ENCODE data around the gene GPX5.
"Not testable (repeated sequence)": the region's sequence is repeated elsewhere in the genome, so short reads cannot be mapped to it uniquely, and the experiment has no call there.

GPX5 gene

DNA sequence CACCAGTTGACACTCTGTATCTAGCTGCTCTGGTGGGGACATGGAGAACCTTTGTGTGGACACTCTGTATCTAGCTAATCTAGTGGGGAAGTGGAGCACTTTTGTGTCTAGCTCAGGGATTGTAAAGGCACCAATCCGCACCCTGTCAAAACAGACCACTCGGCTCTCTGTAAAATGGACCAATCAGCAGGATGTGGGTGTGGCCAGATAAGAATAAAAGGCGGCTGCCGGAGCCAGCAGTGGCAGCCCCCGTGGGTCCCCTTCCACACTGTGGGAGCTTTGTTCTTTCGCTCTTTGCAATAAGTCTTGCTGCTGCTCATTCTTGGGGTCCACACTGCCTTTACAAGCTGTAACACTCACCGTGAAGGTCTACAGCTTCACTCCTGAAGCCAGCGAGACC lies 13.3 kb upstream of the GPX5 start:
- not testable (repeated sequence) for DNase-seq (ENCODE audit: low read depth)

DNA sequence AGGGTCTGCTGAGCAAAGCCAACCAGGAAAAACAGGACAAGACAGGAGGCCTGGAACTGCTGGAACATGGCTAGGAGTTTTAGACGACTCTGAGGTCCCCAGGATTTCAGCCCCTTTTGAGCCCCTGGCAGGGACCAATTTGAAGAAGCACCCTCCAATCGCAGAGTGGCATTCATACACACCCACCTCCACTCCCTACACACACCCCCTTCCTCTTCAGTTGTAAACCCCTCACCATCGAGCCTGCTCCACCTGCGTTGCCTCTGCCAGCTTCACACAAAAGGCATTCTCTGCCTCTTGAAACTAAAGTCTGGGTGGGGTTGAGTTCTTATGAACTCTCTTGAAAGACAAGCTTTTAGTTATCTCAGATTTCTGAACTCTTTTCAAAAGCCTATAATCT lies 10.0 kb upstream of the GPX5 start, which contains the start of gene GPX6:
TSS of gene GPX6 (minus strand) at position 118 of the 400 bp plus-strand sequence. CDS start at position 68, 50 bp downstream.
- no peak for DNase-seq (ENCODE audit: low read depth)

DNA sequence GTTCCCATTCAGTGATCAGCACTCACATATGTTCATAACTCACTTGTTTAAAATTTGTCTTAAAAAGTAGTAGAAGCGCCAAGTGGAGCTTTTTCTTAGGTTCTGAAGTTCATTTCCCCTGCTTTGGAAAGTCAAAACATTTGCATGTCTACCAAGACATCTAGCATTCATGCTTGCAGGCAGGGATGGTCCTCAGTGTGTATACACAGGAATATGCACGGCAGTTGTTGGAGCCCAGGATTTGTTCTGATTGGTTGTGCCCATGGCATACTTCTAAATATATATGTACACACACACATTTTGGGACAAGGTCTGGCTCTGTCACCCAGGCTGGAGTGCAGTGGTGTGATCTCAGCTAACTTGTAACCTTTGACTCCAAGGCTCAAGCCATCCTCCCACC lies 7.7 kb upstream of the GPX5 start:
- DNase-seq (ENCODE audit: low read depth) = no peak

DNA sequence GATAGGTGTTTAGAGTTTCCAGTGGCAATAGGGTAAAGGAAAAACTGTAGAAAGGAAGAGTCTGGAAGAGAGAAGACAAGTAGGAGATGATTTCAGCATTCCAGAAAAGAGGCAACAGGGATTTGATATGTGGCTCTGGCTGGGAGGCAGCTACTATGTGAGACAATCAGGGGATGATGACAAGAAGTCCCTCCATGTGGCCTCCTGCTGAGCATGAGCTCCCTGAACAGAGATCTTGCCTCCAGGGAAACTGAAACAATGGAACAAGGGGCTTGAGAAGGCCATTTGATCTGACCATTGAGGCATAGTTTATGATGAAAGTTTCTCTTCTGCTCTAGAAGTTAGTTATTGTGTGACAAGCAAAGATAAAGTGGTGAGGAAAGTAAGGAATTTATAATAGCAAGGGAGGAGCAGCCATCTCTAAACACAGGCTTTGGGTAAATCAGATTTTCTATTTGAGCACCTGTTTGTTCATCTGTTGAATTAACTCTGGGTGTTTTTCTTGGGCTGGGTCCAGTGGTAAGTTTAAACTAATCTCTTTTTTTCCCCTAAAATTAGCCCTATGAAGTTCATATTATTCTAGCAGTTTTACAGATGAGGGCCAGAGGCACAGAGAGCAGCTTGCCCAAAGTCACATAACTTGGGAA lies 3.0 kb upstream of the GPX5 start:
- DNase-seq (ENCODE audit: low read depth) = no peak

DNA sequence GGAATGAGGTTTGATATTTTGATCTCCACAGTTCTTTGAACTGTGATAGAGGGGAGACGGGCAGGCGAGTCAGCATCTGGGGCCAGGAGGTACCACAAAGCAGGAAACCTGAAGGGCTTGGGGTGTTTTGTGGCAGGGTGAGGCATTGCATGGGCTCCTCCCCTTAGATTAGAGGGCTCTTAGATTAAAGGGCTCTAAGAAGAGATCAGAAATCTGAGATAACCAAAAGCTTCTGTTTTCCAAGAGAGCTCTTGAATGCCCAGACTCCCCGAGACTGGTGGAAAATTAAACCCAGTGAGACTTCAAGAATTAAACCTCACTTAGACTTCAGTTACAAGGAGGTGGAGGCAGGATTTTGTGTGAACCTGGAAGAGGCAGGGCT lies 2.4 kb upstream of the GPX5 start:
- DNase-seq (ENCODE audit: low read depth) = no peak

DNA sequence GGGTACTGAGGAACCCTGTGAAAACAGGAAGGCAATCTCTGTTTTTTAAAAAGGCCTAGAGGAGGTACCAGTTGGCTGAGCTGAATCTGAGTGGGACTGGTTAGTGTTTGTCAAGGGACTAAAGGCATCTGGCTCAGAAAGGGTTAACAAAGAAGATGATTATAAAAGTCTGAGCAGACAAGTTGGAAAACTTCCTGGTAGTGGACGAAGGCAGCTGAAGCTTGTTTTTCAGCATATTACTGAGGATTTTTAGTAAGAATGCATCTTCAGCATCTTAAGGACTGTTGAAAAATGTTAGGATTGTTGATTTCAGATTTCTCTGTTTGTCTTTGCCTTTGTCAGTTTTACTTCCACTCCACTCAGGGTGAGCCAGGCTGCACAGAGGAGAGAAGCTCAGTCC lies 5.1 kb downstream of the GPX5 start:
- DNase-seq (ENCODE audit: low read depth) = no peak

DNA sequence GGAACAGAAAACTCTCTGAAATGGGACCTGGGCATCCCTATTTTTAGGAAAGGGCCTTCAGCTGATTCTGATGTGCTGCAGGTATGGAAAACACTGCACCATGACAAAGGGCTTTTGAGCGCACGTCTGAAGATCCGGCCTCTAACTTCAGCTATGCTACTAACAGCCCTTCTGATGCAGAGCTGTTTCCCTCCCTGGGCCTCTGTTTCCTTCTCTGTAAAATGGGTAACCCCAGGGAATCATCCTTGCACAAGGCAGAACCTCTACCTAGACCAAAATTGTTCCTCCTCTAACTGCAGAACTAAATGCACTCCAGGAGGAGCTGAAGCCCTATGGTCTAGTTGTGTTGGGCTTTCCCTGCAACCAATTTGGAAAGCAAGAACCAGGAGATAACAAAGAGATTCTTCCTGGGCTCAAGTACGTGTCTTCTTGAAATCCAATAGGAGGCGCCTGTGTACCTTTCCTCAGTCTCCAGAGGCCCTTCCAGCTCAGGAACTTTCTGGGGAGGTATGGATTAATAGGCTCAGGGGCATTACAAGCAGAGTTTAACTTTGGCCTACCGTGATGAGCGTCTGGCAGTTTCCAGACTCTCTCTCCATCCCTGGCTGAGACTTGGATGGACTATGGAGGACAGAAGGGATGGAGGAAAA lies 5.9 kb downstream of the GPX5 start:
- no peak for DNase-seq (ENCODE audit: low read depth)

DNA sequence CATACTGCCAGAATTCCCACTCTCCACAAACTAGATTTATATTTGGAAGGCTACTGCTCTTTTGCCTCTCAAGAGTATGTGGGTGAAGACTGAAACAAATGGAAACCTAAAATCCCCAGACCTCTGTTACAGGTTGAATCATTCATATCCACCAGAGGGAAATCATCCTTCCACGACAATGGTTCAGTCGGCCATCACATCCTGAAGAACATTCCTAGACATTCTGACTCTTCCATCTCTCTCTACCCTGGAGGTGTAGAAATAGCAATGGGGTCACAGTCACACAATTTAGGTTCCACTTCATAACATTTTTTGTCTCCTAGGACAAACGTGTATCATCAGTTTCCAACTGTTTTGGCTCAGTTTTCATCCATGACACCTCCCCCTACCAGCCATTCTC lies 8.6 kb downstream of the GPX5 start:
- DNase-seq (ENCODE audit: low read depth) = no peak

DNA sequence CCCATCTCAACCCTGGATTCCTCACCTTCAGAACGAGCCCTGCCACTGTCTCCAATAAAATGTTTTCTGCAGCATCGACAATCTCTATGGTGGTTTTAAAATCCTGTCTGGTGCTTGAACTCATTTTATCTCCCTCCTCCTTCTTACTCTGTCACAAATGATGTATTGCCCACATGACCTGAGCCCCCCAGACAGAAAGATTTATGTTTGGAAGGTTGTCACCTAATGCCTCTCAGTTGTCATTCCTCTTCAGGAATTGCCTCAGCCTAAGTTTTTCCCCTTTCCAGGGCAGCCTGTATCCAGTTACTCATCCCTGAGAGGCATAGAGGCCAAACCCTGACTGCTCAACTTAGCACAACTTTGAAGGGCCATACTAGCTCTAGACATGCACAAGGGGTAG lies 9.2 kb downstream of the GPX5 start:
- no peak for DNase-seq (ENCODE audit: low read depth)

DNA sequence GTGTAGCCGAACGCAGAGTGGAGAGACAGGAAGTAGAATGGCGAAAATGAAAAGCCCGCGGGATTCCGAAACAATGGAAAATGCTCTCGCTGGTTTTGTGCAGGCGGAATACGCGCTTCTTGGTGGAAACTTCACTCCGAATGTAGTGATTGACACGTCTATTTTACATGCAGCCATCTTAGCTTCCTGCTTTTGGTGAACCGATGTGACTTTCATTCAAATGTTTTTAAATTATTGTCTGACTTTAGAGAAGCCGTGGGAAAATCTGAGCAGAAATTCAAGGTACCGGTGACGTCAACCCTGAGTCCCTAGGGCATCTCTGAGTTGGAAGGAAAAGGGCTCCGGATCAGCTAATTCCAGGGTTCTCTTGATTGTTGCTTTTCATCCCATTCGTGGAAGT lies 11.4 kb downstream of the GPX5 start:
- DNase-seq (ENCODE audit: low read depth) = no peak

DNA sequence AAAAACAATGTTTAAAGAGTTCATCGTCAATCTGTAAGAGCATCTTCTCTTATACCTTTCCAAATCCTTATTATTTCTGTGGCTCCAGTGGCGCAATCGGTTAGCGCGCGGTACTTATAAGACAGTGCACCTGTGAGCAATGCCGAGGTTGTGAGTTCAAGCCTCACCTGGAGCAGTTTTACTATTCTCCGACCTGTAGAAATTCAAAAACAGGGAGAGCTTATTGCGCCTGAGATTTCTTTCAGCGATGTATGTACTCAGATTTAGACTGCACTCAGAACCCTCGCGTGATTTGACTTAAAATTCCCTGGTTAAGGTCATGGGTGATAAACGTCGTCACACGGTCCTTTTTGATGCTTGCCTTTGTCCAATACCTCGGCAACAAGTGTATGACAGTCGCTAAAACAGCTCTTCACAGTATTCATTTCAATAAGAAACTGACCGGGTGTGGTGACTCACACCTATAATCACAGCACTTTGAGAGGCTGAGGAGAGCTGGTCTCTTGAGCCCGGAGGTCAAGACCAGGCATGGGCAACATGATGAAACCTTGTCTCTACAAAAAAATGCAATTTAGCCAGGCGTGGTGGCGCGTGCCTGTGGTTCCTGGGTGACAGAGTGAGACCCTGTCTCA lies 11.9 kb downstream of the GPX5 start:
- no peak for DNase-seq (ENCODE audit: low read depth)

DNA sequence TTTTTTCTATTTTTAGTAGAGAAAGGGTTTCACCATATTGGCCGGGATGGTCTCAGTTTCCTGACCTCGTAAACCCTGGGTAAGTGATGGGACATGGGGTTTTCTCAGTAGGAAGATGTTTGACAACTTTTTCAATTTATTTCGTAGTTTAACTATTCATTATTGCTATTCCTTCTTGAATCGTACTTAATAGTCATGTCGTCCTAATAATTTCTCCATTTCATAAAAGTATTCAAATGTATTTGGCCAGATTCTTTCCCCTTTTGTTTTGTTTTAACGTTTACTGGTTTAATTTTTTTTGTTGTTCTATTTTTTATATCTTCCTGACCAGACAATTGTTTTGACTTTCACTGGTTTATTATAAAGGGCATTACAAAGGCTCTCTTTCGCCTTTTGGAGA lies 16.3 kb downstream of the GPX5 start:
- DNase-seq (ENCODE audit: low read depth) = no peak

DNA sequence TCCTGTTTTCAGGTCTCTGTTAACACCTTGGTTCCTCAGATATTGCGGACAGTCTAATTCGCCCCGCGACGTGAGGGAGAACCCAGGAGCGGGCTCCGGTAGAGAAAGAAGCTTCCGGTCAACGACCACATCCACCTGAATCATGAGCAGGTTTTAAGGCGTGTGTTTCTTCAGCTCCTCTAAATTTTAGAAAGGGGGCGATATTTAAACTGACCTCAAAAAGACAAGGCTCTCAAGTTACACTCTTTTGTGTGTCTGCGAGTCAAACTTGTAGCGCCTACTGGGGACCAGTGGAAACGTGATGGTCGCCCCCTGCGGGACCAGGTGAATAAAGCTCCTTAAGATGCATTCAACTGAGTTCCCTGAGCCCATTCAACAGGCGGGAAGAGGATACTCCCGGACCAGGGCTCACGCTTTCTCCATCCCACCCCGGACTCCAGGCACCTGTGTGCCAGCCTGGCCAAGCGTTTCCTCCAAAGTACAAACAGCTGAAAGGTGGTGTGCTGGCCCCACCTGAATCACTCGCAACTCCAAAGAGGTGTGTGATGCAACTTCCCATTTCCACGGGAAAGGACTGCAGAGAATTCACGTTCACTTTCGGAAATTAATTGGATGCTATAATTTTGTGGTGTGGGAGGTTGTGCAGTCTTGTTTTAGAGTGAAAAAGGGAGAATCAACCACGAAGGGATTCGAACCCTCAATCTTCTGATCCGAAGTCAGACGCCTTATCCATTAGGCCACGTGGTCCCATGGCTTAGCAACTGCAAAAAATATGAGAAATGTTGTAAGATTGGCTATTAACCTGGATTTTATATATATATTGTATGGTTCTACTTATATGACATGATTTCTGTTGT lies 17.0 kb downstream of the GPX5 start:
- peak; percentile 42 for DNase-seq (ENCODE audit: low read depth)

DNA sequence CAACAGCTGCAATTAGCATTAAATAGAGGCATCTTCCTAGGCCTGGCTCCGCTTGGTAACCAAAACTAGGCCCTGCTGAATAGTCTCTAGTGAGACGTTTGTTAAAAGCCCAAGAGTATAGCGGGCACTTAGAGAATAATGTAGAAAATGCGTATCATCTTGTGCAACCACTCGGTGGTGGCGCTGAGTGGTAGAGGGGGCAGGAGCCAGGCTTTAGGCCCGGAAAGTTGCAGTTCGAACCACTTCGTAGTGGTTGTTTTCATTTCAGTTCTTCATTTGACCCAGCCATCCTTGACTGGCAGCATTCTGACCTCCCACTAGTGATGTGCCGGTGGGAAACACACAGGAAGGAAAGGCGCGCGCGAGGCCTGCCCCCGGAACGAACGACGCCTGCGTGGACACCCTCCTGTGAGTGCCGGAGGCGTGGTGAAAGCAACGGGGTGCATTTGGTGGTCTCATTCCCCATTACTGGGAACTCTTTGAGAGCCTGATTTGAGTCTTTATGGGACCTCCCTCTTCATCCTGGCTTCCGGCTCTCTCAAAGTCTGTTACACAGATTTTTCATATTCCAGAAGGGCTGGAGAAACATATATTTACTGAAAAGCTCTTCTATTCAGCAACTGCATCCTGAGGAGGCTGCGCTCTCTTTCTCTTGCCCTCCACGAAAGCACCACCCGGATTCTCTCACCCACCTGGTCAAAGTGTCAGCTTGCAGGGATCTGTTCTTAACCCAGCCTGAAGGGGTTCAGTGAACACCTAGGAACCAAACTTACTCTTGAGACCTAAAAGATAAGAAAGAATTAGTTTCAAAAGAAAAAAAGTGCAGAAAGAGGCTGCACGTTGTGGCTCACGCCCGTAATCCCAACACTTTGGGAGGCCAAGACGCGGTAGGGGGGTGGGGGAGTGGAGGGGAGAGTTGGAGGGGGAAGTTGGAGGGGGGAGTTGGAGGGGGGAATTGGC lies 18.2 kb downstream of the GPX5 start:
- no peak for DNase-seq (ENCODE audit: low read depth)

DNA sequence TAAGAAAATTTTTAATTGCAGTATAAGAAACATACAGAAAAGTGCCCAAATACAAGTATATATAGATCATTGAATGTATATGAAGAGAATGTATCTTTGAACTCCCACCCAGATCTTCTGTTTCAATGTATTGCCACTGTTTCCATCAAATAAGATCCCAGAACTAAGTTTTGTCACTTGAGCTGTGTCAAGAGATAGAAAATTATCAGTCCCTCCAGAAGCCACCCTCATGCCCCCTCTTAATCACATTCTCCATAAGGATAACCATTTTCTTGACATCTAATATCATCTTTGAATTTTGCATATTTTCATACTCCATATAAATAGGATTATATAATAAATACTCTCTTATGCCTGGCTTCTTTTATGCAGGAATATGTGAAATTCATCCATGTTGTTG lies 20.3 kb downstream of the GPX5 start:
- DNase-seq (ENCODE audit: low read depth) = no peak

DNA sequence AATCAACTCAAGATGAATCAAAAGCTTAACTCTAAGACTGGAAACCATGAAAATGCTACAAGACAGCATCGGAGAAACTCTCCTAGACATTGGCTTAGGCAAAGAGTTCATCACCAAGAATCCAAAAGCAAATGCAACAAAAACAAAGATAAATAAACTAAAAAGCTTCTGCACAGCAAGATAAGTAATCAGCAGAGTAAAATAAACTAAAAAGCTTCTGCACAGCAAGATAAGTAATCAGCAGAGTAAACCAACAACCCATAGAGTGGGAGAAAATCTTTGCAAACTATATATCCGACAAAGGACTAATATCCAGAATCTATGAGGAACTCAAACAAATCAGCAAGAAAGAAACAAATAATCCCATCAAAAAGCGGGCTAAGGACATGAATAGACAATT lies 21.3 kb downstream of the GPX5 start:
- DNase-seq (ENCODE audit: low read depth) = not testable (repeated sequence)

DNA sequence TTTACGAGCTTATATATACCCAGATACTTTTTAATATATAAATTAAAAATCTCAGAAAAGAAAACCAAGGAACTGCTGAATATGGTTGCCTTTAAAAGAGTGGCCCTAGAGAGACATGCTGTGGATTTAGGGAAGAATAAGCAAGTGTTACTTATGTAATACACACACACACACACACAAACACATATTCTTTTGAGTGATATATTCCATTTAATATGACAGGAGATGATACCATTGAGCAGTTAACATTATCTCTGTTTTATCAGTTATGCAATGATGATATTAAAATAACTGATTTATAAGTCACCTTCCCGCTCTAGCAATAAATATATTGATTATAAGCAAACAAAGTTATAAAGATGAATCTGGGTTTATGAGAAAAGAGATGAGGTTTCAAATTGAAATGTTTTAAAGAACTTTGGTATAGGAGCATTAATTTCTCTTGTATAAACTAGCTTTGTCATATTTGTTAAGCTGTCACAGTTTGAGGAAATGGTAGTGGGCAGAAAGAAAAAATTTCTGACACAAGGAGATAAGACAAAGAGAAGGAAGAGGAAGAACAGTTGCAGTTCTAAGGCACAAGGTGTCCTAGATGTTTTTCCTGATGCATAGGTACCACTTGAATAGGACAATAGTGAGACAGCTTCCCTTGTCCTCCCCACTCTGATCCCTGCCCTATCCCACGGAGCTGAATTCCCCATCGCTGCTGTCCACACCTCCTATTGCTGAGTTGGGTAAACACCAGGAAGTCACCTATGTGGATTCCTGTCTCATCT lies 26.4 kb downstream of the GPX5 start:
- no peak for DNase-seq (ENCODE audit: low read depth)

DNA sequence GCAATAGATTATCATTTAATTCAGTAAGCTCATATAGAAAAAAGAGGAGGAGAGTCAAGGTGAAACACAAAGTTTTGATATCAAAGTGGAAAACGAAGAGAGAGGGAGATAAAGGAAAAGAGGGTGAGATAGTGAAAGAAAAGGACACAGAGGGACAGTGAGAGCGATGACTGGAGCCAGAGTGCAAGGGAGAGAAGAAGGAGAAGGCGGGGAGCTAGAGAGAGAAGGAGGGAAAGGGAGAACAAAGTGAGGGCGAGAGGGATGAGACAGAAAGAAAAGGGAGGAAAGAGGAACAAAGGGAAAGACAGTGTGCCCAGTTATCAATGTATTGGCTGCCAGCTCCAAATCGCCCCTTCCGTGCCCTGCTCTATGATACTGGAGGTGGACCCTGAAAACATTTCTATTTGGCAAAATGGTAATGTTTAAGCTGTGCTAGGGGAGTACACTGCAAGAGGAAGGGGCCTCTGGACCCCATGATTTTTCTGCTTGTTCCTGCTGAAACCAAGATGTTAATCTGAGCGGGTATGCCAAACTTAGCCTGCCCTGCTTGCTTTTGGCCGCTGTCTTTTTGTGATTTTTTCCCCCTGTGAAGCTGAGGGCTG lies 27.8 kb downstream of the GPX5 start:
- no peak for DNase-seq (ENCODE audit: low read depth)

DNA sequence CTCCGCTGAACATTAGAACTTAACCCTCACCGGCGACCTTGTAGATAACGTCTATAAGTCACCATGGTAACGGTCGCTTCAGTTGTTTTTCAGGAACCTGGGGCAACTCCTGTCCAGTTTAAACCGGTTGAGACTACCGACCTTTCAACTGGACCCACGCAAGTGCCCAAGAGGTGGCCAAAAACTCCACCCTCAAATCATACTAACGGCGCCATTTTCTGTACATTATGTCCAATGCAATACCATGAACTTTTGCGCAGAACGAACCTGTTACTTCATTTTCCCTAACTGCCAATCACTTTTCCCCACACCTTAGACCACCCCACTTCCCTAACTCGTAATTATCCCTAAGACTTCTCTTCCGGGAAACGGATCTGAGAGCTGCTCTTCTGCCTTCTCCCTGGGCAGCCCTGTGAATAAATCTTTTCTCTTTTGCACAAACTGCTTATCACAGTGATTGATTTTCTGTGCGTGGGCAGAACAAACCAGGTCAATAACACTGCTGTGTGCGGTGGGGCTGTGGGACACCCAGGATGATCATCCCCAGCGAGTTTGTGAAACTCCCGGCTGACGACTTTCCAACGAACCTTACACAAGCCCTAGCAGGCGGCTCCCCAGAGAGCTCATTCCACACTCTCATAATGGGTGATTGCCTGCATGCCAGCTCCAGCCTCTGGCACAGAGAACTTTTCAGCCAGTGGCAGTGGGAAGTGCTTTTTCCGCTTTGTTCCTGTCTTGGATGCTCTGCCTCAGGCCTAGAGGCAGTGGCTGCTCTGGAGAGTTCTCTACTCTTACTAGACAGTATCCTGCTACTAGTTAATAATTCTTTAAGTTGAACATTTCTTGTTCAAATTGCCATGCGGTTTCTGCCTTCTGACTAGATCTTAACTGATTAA lies 28.6 kb downstream of the GPX5 start:
- no peak for DNase-seq (ENCODE audit: low read depth)
